ENCODE results near the gene RPS19BP1. TPM values are rescaled to one million over a fixed set of nuclear protein-coding genes. Genes with fewer than 3 reads are reported as not detected.
A peak's percentile ranks its signal among the peaks of the same experiment; 100 is the strongest.

The RPS19BP1 gene
- total RNA-seq, 1 donor from 2014 or later: 58.2 TPM

GRCh38 chr22:39502109-39502788, 30.3 kb downstream of the RPS19BP1 start, which contains the start of gene MIEF1:
Gene MIEF1, plus strand, starts transcription at chr22:39502290. Its CDS starts 9,005 bp downstream, at chr22:39511295.
- ATAC-seq (peak; percentile 98), DNase-seq (ENCODE audit: low spot score) (peak; percentile 99)
- intact Hi-C loops (cut with DNase I): no loop called here

GRCh38 chr22:39501644-39502108, 30.9 kb downstream of the RPS19BP1 start:
- ATAC-seq (no peak), DNase-seq (ENCODE audit: low spot score) (no peak)
- intact Hi-C loops (cut with DNase I): no loop called here

- ATAC-seq (no peak), DNase-seq (ENCODE audit: low spot score) (no peak)
- intact Hi-C loops (cut with DNase I): no loop called here
These were observed 32.4 kb downstream of the RPS19BP1 start for GRCh38 chr22:39500101-39500500.

GRCh38 chr22:39498802-39499201, 33.7 kb downstream of the RPS19BP1 start:
- intact Hi-C loops (cut with DNase I): no loop called here
- DNase-seq (ENCODE audit: low spot score) (no peak), ATAC-seq (no peak)

- intact Hi-C loops (cut with DNase I): no loop called here
- ATAC-seq (no peak), DNase-seq (ENCODE audit: low spot score) (no peak)
These were observed 34.2 kb downstream of the RPS19BP1 start for GRCh38 chr22:39498368-39498767.

GRCh38 chr22:39497429-39497828, 35.1 kb downstream of the RPS19BP1 start:
- intact Hi-C loops (cut with DNase I): no loop called here
- ATAC-seq: no peak
- DNase-seq (ENCODE audit: low spot score): no peak

- ATAC-seq (peak; percentile 70), DNase-seq (ENCODE audit: low spot score) (no peak)
- intact Hi-C loops (cut with DNase I): no loop called here
These were observed 36.3 kb downstream of the RPS19BP1 start for GRCh38 chr22:39496131-39496838.

GRCh38 chr22:39494471-39495120, 38.0 kb downstream of the RPS19BP1 start:
- no peak for DNase-seq (ENCODE audit: low spot score)
- ATAC-seq: no peak
- intact Hi-C loops (cut with DNase I): no loop called here

- ATAC-seq (no peak), DNase-seq (ENCODE audit: low spot score) (no peak)
- intact Hi-C loops (cut with DNase I): no loop called here
These were observed 38.8 kb downstream of the RPS19BP1 start for GRCh38 chr22:39493759-39494158.

- intact Hi-C loops (cut with DNase I): no loop called here
- no peak for ATAC-seq
- no peak for DNase-seq (ENCODE audit: low spot score)
These were observed 40.4 kb downstream of the RPS19BP1 start for GRCh38 chr22:39492186-39492585.

GRCh38 chr22:39491696-39492095, 40.9 kb downstream of the RPS19BP1 start:
- ATAC-seq (no peak), DNase-seq (ENCODE audit: low spot score) (no peak)
- intact Hi-C loops (cut with DNase I): no loop called here

- ATAC-seq (no peak), DNase-seq (ENCODE audit: low spot score) (no peak)
- intact Hi-C loops (cut with DNase I): no loop called here
These were observed 41.4 kb downstream of the RPS19BP1 start for GRCh38 chr22:39490966-39491680.

GRCh38 chr22:39490135-39490798, 42.3 kb downstream of the RPS19BP1 start:
- ATAC-seq: peak; percentile 90
- DNase-seq (ENCODE audit: low spot score): peak; percentile 85
- intact Hi-C loops (cut with DNase I): no loop called here

GRCh38 chr22:39489094-39490068, 43.2 kb downstream of the RPS19BP1 start:
- DNase-seq (ENCODE audit: low spot score): no peak
- intact Hi-C loops (cut with DNase I): no loop called here

GRCh38 chr22:39488563-39489083, 43.9 kb downstream of the RPS19BP1 start:
- intact Hi-C loops (cut with DNase I): no loop called here
- DNase-seq (ENCODE audit: low spot score) (no peak), ATAC-seq (no peak)

More at GRCh38 chr22:39489094-39490068, 43.2 kb downstream of the RPS19BP1 start:
- no peak for ATAC-seq

GRCh38 chr22:39487826-39488520, 44.6 kb downstream of the RPS19BP1 start:
- no peak for DNase-seq (ENCODE audit: low spot score)
- no peak for ATAC-seq
- intact Hi-C loops (cut with DNase I): no loop called here
